Neural cell (in vitro differentiated cells): ENCODE measurements around the gene INMT. TPM values are rescaled to one million over a fixed set of nuclear protein-coding genes. Genes with fewer than 3 reads are reported as not detected.

ENCODE experiments used
- H2AFZ ChIP-seq: fragments of 200-600, 300-800 bp; sonication (generic), shearing (Covaris generic); 2 replicates; pipeline ENCODE4 v1.6.0; 2014; ENCODE audit warnings: low read depth, mild to moderate bottlenecking, antibody characterized with exemption, low read length, moderate library complexity
- H3F3A ChIP-seq: fragments of 200-600 bp; shearing (Covaris generic); 2 replicates; pipeline ENCODE4 v1.6.1; 2016; ENCODE audit warnings: mild to moderate bottlenecking, moderate library complexity, mixed read lengths, antibody characterized with exemption, low read length; ENCODE audit not compliant: insufficient read depth, poor library complexity, severe bottlenecking
- H3K27ac ChIP-seq: fragments of 200-600, 300-800 bp; sonication (generic), shearing (Covaris generic); 2 replicates; pipeline ENCODE4 v1.5.1; 2014; ENCODE audit warnings: mild to moderate bottlenecking, low read length, moderate library complexity
- H3K27me3 ChIP-seq: fragments of 300-800, 200-600 bp; sonication (generic), shearing (Covaris generic); 2 replicates; pipeline ENCODE4 v1.6.0; 2014; ENCODE audit warnings: mild to moderate bottlenecking, low read depth, low read length, moderate library complexity; ENCODE audit not compliant: insufficient read depth
- H3K36me3 ChIP-seq: fragments of 300-800, 200-600 bp; sonication (generic), shearing (Covaris generic); 2 replicates; pipeline ENCODE4 v1.5.1; 2014; ENCODE audit warnings: mild to moderate bottlenecking, antibody characterized with exemption, low read length, moderate library complexity; ENCODE audit not compliant: insufficient read depth
- H3K4me2 ChIP-seq: fragments of 300-800, 200-600 bp; sonication (generic), shearing (Covaris generic); 2 replicates; pipeline ENCODE4 v1.6.0; 2014; ENCODE audit warnings: mild to moderate bottlenecking, low read length
- H3K4me3 ChIP-seq: fragments of 300-800, 200-600 bp; sonication (generic), shearing (Covaris generic); 2 replicates; pipeline ENCODE4 v1.5.1; 2014; ENCODE audit warnings: mild to moderate bottlenecking, low read length, moderate library complexity
- H3K79me2 ChIP-seq: fragments of 200-600 bp; shearing (Covaris generic); replicated peaks from 2 replicates; pipeline ENCODE4 v1.6.0; 2014; ENCODE audit warnings: mild to moderate bottlenecking, low read length, moderate library complexity; ENCODE audit not compliant: insufficient read depth
- H3K9ac ChIP-seq: fragments of 300-800, 200-600 bp; sonication (generic), shearing (Covaris generic); 2 replicates; pipeline ENCODE4 v1.6.1; 2016; ENCODE audit warnings: mild to moderate bottlenecking, low read length, mixed read lengths
- H3K9me2 ChIP-seq: fragments of 200-600 bp; shearing (Covaris generic); 2 replicates; pipeline ENCODE4 v1.6.1; 2016; ENCODE audit warnings: mild to moderate bottlenecking, low read length, mixed read lengths; ENCODE audit not compliant: insufficient read depth
- H3K9me3 ChIP-seq: fragments of 200-600, 300-800 bp; sonication (generic), shearing (Covaris generic); 2 replicates; pipeline ENCODE4 v1.6.1; 2016; ENCODE audit warnings: mild to moderate bottlenecking, mixed run types, low read length, moderate library complexity, mixed read lengths
- H4K20me1 ChIP-seq: fragments of 200-600 bp; shearing (Covaris generic); 2 replicates; pipeline ENCODE4 v1.6.1; 2016; ENCODE audit warnings: mild to moderate bottlenecking, mixed run types; ENCODE audit not compliant: insufficient read depth
- CTCF ChIP-seq: fragments of 450-650 bp; IDR thresholded peaks from 2 replicates; pipeline ENCODE4 v1.5.1; 2014; ENCODE audit warnings: antibody characterized with exemption, mild to moderate bottlenecking, moderate library complexity; ENCODE audit not compliant: poor library complexity, severe bottlenecking
- EP300 ChIP-seq: fragments of 450-650 bp; conservative IDR thresholded peaks from 2 replicates; pipeline ENCODE4 v1.6.1; 2014; ENCODE audit warnings: antibody characterized with exemption, mild to moderate bottlenecking, moderate library complexity; ENCODE audit not compliant: poor library complexity, severe bottlenecking
- EZH2 ChIP-seq: fragments of 200-600, 300-800 bp; shearing (Covaris generic), sonication (generic); IDR thresholded peaks from 2 replicates; pipeline ENCODE4 v1.6.1; 2014; ENCODE audit warnings: antibody characterized with exemption, low read length, borderline replicate concordance, mild to moderate bottlenecking; ENCODE audit not compliant: insufficient read depth, poor library complexity, severe bottlenecking
- MXI1 ChIP-seq: fragments of 450-650 bp; conservative IDR thresholded peaks from 2 replicates; pipeline ENCODE4 v1.6.1; 2014; ENCODE audit warnings: antibody characterized with exemption, mild to moderate bottlenecking; ENCODE audit not compliant: poor library complexity, severe bottlenecking
- POLR2AphosphoS5 ChIP-seq: IDR thresholded peaks from 2 replicates; pipeline ENCODE4 v1.6.1; 2012
- RAD21 ChIP-seq: fragments of 450-650 bp; conservative IDR thresholded peaks from 2 replicates; pipeline ENCODE4 v1.6.1; 2014; ENCODE audit warnings: antibody characterized with exemption, mild to moderate bottlenecking, moderate library complexity
- REST ChIP-seq: IDR thresholded peaks from 2 replicates; pipeline ENCODE4 v1.6.1; 2012; ENCODE audit warnings: borderline replicate concordance
- SMC3 ChIP-seq: fragments of 450-650 bp; conservative IDR thresholded peaks from 2 replicates; pipeline ENCODE4 v1.6.1; 2014; ENCODE audit warnings: antibody characterized with exemption, mild to moderate bottlenecking, moderate library complexity; ENCODE audit not compliant: poor library complexity
- TAF1 ChIP-seq: IDR thresholded peaks from 2 replicates; pipeline ENCODE4 v1.6.1; 2012; ENCODE audit warnings: low read depth
- polyA plus RNA-seq: library from polyadenylated mRNA; depleted of rRNA; stranded (reverse); fragments of >200 nt; gene quantifications from 2 replicates; pipeline ENCODE4 v1.2.3, GENCODE V29; 2014

INMT gene
- polyA plus RNA-seq, 1 donor from 2014 or later: 0.66 TPM

GRCh38 chr7:30744075-30744417 lies 7.9 kb upstream of the INMT start:
- Histone ChIP-seq H4K20me1 (no peaks in the 10 kb centered on the region), H3K27ac (no peak overlapping the region), H3K9me3 (no peaks in the 10 kb centered on the region), H3K36me3 (no peaks in the 10 kb centered on the region), H3K4me3 (no peak overlapping the region), H3K27me3 (no peaks in the 10 kb centered on the region), H3K9ac (no peak overlapping the region), H3K79me2 (no peaks in the 10 kb centered on the region), H3F3A (no peaks in the 10 kb centered on the region), H3K9me2 (no peaks in the 10 kb centered on the region), H3K4me2 (no peak overlapping the region), H2AFZ (no peak overlapping the region)
- TF ChIP-seq POLR2AphosphoS5 (no peak), SMC3 (no peak), TAF1 (no peak), EP300 (no peak), EZH2 (no peak), CTCF (no peak)

- no peaks in the 10 kb centered on the region for H3K79me2 ChIP-seq
These were observed 6.5 kb upstream of the INMT start for GRCh38 chr7:30745261-30745941.

More at GRCh38 chr7:30745261-30745941, 6.5 kb upstream of the INMT start:
- Histone ChIP-seq H3K27me3 (no peaks in the 10 kb centered on the region), H3K9me2 (no peaks in the 10 kb centered on the region), H4K20me1 (no peaks in the 10 kb centered on the region), H3K9me3 (no peaks in the 10 kb centered on the region), H3K36me3 (no peaks in the 10 kb centered on the region), H3K4me2 (no peak overlapping the region), H3K4me3 (no peak overlapping the region), H3K9ac (no peak overlapping the region), H3F3A (no peaks in the 10 kb centered on the region), H2AFZ (no peak overlapping the region), H3K27ac (no peak overlapping the region)
- TF ChIP-seq POLR2AphosphoS5 (no peak), REST (no peak), EP300 (no peak), EZH2 (no peak), RAD21 (no peak), SMC3 (no peak), MXI1 (no peak), CTCF (no peak), TAF1 (no peak)
